HG03103 (cell line): Measurements from ENCODE around the gene SWSAP1.
"Not testable (repeated sequence)": the region's sequence is repeated elsewhere in the genome, so short reads cannot be mapped to it uniquely, and the experiment has no call there.

ENCODE experiments used
- ATAC-seq: cut with Tn5 transposase; IDR thresholded peaks from one replicate; pipeline ENCODE4 v1.9.1; 2021; ENCODE audit warnings: low read depth; ENCODE audit not compliant: unreplicated experiment

Gene SWSAP1

DNA sequence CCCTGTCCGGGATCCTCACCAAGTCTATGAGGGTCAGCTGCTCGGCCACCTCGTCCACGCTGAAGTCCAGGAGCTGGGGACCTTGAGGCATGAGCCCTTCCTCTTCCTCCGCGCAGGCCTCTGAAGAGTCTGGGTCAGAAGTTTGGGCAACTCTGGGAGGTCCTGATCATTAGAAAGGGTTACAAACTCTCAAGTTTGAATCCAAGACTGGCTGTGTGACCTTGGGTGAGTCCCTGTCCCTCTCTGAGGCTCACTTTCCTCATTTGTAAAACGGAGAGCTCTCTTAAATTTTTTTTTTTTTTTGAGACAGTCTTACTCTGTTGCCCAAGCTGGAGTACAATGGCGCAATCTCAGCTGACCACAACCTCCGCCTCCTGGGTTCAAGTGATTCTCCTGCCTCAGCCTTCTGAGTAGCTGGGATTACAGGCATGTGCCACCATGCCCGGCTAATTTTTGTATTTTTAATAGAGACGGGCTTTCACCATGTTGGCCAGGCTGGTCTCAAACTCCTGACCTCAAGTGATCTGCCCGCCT lies 32.3 kb downstream of the SWSAP1 start:
- ATAC-seq: not testable (repeated sequence)

- no peak for ATAC-seq
Measured at GRCh38 chr19:11408591-11408990, 34.1 kb downstream of the SWSAP1 start.

DNA sequence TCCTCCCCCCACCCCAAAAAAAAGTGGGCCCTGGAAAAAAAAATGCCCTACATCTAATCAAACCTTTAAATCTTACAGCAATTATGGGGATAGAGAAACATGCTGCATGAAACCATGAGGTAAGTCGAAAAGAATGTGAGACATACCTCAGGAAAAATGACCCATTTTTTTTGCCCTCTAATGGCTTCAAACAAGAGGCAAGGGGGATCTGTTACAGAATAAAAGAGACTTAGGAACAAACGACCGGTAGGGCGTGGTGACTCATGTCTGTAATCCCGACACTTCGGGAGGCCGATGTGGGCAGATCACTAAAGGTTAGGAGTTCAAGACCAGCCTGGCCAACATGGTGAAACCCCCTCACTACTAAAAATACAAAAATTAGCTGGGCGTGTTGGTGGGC lies 36.2 kb downstream of the SWSAP1 start:
- no peak for ATAC-seq

DNA sequence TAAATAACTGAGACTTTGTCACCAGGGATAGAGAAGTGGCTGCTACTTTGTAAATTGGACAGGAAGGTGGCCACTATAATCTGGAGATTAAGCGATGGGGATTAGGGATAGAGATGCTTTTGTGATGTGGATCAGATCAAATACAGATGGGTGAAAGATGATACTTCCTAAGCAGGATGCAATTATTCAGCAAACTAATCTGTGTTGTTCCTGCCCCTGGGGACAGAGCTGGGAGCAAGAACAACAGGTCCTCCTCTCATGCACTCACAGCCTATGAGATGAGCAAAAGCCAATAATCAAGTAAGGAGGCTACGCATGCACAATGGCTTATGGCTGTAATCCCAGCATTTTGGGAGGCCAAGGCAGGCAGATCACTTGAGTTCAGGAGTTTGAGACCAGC lies 40.1 kb downstream of the SWSAP1 start:
- ATAC-seq: no peak

DNA sequence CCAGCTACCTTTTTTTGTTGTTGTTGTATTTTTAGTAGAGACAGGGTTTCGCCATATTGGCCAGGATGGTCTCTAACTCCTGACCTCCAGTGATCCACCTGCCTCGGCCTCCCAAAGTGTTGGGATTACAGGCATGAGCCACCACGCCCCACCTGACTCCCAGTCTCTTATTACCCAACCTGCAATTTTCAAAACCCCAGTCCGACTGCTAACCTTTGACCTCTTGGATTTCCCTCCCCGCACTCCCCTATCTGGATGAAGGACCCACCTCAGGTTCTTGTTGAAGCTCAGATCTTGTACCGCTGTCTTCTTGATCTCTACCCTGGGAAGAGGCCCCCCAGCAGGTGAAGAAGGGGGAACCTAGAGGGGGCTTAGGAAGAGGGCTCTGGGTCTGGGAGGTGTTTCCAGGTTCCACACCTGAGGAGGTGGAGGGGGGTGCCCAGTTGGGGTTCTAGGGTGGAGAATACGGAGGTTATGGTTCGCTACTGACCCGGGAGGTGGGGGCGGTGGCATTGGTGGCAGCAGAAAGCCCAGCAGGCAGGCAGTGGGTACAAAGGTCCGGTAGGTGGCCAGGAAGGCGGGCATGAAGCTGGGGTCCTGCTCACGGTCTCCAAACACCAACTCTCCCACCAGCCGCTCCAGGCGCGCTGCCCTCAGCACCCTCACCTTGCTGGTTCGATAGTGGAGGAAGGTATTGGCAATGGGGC lies 42.0 kb downstream of the SWSAP1 start:
- ATAC-seq: no peak

DNA sequence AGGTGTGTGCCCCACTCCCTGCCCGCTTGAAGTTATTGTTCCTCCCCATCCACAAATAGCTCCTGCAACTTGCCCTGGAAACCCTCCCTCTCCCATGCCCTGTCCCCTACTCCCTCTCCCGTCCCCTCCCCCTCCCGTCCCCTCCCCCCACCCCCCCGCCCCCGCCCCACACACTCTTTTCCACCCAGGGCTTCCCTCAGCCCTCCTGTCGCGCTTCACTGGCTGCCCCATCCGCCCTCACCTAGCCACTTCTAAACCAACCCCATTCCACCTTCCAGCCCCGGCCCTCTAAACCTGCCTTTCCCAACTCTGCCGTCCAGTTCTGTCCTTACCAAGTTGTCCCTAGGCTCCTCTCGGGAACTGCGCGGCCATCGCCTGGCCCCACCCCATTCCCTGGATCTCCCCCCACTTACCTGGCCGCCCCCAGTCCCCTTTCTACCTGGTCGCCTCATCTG lies 43.7 kb downstream of the SWSAP1 start:
- ATAC-seq: no peak

DNA sequence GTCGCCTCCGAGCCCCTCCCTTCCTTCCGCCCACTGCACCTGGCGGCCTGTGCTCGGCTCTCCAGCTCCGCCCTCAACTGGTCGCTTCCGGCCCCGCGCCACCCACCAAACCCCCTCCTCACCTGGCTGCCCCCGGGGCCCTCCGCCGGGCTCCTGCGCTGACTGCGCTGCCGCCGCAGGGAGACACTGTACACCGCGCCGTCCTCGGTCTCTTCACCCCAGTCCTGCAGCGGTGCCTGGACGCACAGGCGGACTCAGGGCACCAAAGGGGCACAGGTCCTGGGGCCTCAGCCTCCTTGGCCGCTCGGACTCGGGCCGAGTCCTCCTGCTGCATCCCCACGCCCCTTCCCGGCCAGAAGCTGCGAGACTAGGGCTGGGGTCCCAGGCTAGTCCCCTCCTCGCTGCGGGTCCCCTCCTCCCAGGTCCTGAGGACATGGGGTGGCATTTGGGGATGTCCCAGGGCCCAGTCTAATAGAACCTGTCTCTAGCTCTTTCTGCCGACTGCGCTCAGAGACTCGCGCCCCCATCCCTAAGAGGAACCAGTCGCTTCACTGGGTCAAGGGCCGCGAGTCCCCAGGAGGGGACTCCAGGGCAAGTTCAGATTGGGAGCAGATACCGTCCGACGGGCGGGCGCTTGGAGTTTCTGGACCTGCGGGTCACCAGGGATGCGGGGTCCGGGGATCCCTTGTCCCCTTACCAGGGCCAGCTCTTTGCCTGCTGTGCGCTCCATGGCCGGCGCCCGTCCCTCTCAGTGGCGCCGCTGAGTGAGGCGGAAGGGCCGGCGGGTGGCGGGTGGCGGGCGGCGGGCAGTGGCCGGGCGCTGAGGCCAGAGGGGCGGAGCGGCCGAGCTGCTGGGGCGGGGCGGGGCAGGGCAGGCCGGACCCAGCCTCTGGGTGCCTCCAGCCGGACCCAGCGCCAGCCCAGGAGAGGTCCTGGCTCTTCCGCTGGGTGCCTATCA lies 44.4 kb downstream of the SWSAP1 start, which contains the start of gene RGL3:
Gene RGL3, minus strand, starts transcription at position 766 of the 958 bp plus-strand sequence. Its CDS starts 36 bp downstream, at position 730.
- no peak for ATAC-seq

DNA sequence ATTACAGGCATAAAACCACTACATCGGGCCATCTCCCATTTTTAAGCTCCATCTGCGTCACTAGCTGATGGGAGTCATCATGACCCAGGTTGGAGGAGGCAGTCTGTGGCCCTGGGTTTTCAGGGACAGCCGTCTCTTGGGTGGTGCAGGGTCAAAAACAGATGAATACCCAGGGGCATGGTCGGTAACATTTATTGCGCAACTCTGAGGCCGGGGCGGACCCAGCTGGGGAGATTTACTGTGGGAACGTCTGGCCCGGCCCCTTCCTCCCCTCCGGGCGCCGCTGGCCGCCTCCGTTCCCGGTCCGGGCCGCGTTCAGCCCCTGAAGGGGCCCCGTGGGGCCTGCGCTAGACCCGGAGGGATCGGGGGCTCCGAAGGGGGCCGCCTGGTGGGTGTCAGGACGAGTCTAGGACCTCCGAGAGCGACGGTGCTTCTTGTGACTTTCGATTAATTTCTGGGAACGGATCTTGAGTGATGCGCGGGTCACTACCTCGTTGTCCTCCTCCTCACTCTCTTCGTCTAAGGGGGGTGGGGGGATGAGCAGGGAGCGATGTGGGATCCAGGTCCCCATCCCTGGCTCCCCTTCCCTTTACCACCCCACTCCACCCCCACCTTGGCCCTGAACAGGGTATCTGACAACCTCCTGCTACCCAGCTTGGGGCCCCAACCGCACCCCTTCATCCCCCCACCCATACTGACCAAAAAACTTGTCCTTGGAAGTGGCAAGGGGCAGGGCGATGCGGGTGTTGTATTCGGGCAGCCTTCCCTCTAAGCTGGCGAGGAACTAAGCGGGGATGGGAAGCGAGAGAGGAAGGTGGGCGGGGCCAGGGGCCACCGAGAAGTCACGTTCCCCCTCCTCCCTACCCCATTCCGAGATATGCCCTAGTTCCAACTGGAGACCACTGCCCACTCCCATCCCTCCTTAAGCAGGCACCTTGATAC lies 46.2 kb downstream of the SWSAP1 start:
- no peak for ATAC-seq

GRCh38 chr19:11421371-11422098 lies 47.1 kb downstream of the SWSAP1 start:
- ATAC-seq: no peak

DNA sequence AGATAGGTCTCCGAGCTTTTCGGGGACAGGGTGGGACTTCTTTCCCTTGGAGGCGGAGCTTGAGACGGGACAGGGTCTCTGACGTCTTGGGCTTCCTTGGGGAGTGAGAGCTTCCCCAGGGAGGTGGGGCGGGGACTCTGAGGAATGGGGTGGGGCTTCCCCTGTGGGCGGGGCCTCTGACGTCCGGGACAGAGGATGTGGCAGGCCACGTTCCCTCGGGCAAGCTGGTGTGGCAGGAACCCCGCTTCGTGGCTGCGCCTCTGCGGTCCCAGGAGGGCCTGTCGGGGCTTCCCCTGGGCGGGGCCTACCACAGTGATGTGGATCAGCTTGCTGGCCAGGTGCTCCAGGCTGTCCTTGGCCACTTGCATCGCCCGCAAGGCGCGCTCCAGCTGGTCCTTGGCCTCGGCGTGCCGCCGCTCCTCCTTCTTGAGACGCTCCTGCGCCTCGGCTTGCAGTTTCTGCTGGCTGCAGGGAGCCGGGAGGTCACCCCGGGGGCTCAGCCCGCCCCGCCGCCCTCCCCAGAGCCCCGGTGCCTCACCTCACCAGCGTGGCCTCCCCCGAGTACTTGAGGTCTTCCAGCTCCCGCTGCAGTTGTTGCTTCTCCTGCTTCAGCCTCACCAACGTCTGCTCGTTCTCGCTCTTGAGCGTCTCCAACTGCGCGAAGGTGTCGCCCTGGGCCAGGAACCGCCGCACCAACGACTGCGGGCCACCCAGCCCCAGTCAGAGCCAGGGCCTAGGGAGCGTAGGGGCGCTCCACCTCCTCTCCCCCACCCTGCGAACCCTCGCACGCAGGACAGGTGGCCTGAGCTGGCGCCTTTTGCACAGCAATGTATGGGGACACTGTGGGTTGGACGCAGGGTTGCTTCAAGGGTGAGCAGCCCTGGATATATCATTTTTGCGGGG lies 47.9 kb downstream of the SWSAP1 start:
- no peak for ATAC-seq

DNA sequence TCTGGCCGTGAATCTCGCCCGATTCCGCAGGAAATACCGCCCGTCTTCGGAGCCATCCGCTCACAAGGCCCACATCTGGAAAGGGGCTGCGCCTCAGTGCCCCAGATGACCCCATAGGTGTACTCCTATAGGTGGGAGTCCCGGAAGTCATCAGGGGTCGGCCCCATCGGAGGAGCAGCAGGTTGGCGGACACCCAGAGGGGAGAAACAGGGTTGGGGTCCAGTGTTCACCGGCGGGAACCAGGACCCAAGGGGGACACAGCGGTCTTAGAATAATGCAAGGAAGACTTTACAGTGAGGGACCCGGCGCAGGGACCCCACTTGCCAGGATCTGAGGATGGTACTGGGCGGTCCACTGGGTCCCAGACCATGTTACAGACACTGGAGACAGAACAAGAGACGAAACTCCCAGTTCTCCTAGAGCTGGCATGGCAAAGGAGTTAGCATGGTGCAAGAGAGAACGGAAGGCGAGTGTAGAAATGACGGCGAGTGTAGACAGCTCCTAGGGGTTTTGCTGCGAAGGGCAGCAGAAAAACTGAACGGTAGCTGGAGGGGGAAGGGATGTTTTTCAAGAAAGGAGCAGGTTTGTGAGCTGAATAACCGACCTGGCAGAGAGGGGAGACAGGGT lies 48.8 kb downstream of the SWSAP1 start:
- ATAC-seq: no peak

DNA sequence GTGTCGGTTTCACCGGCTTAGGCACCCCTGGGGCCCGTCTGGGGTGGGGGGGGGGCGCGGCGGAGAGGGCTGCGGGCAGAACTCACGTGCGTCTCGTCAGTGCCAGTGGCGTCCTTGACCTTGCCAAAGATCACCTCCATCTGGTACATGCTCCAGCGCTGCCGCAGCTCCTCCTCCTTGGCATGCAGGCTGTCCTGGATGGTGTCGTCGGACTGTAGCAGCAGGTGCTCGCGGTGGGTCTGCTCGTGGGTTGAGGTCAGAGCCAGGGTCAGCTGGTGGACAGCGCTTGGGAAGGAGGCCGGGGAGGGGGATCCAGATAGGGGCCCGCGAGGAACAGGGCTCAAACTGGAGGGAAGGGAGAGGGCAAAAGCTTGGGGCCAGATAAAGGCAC lies 49.3 kb downstream of the SWSAP1 start:
- no peak for ATAC-seq
